GM12892 (cell line): ENCODE measurements around the gene KCNIP3.

Experiments used
- DNase-seq: peaks from one replicate; pipeline ENCODE4 v3.0.0; 2011; ENCODE audit not compliant: insufficient read length
- FAIRE-seq: peaks from 2 replicates; lab custom pipeline; 2011; peaks lifted over from hg19 to GRCh38; lab: Jason Lieb, UNC
- POLR2A ChIP-seq: IDR thresholded peaks from 2 replicates; pipeline ENCODE4 v1.6.1; 2011; ENCODE audit warnings: low read depth, low read length, control low read depth
- POLR2AphosphoS5 ChIP-seq: IDR thresholded peaks from 2 replicates; pipeline ENCODE4 v1.6.1; 2011; ENCODE audit warnings: low read depth, low read length, control low read depth
- TAF1 ChIP-seq: IDR thresholded peaks from 2 replicates; pipeline ENCODE4 v1.6.1; 2011; ENCODE audit warnings: low read depth, mild to moderate bottlenecking, control low read depth, low read length, borderline replicate concordance

KCNIP3 gene

GRCh38 chr2:95328358-95329125, 31.4 kb downstream of the KCNIP3 start:
- FAIRE-seq, result no peak
- DNase-seq, result no peak
- TF ChIP-seq POLR2AphosphoS5 (no peak), TAF1 (no peak), POLR2A (no peak)

GRCh38 chr2:95329401-95329800, 32.3 kb downstream of the KCNIP3 start:
- DNase-seq (no peak), FAIRE-seq (no peak)
- TF ChIP-seq POLR2A, result no peak
- no peak for TF ChIP-seq TAF1
- no peak for TF ChIP-seq POLR2AphosphoS5

DNA sequence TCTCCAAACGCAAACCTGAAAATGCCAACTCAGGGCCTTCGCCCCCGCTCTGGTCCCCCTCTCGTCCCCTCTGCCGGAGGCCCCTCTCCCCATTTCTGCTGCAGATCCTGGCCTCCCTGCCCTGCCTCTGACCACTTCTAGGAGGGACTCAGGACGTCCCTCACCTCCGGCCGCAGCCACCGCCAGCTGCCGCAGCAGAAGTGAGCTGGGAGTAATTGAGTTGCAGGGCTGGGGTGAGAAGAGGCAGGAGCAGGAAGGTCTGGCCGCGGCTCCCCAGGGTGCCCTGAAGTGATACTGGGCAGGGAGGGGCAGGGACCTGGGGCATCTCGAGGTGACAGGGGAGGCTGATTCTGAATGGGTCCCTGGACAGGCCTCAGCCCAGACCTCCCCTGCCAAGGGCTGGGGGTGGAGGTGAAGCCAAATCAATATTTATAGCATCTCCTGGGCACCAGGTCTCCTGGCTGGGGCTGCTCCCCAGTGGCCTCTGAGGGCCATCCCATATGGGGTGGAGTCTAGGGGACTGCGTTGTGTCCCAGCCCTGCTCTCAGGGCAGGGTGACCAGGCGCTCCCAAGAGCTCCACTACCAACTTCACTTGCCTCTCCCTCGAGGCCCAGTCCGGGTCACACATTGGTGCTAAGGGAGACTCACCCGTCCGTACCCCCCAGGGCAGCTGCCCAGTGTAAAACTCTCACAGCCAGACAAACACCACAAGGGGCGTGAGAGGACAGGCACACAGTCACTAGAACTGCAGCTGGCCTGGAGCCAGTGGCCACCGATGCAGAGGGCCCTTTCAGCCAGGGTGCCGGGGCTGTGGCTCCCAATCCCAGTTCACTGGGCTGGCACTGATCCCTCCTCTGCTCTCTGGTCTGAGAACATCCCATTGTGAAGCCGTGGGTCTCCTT, 33.0 kb downstream of the KCNIP3 start:
- FAIRE-seq (no peak), DNase-seq (no peak)
- TF ChIP-seq TAF1, result no peak
- no peak for TF ChIP-seq POLR2A
- TF ChIP-seq POLR2AphosphoS5, result no peak

DNA sequence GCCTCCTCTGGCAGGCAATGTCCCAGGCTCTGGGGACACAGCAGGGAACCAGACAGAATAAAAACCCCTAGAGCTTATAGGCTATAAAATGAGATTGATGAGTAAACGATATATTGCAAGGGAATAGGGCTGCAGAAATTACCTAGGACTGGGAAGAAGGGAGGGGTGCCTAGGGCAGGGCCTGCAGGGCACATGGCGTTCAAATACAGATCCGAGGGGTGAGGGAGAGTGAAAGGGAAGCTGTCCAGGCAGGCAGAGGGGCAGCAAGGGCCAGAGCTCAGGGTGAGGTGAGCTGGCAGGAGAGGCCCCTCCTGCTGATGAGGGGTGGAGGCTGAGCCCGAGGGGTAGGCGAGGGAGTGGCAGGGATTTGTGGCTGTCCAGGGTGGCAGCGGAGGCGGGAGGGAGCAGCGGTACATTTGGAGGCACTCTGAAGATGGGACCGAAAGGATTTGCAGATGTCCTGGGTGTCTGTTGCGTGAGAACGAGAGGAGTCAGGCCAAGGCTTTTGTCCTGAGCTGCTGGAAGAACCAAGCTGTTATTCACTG, 33.7 kb downstream of the KCNIP3 start:
- FAIRE-seq, result no peak
- TF ChIP-seq POLR2A (no peak), POLR2AphosphoS5 (no peak)
- DNase-seq, result no peak

- no peak for TF ChIP-seq POLR2AphosphoS5
- TF ChIP-seq TAF1, result no peak
- FAIRE-seq (no peak), DNase-seq (no peak)
These were observed 34.5 kb downstream of the KCNIP3 start for GRCh38 chr2:95331606-95332005.

GRCh38 chr2:95332036-95332435, 34.9 kb downstream of the KCNIP3 start:
- FAIRE-seq, result no peak
- TF ChIP-seq TAF1 (no peak), POLR2AphosphoS5 (no peak), POLR2A (no peak)
- DNase-seq, result no peak

GRCh38 chr2:95333056-95333455, 35.9 kb downstream of the KCNIP3 start:
- TF ChIP-seq POLR2A (no peak), TAF1 (no peak), POLR2AphosphoS5 (no peak)
- DNase-seq, result no peak
- FAIRE-seq, result no peak

- TF ChIP-seq TAF1 (no peak), POLR2A (no peak)
- DNase-seq (no peak), FAIRE-seq (no peak)
These were observed 36.8 kb downstream of the KCNIP3 start for GRCh38 chr2:95333888-95334338.

GRCh38 chr2:95334916-95335641, 37.9 kb downstream of the KCNIP3 start:
- DNase-seq, result no peak
- TF ChIP-seq TAF1 (no peak), POLR2AphosphoS5 (no peak), POLR2A (no peak)
- no peak for FAIRE-seq

GRCh38 chr2:95336406-95336805, 39.3 kb downstream of the KCNIP3 start:
- TF ChIP-seq POLR2AphosphoS5 (no peak), POLR2A (no peak), TAF1 (no peak)
- no peak for DNase-seq
- no peak for FAIRE-seq

GRCh38 chr2:95337829-95338228, 40.7 kb downstream of the KCNIP3 start:
- no peak for DNase-seq
- no peak for TF ChIP-seq POLR2A
- TF ChIP-seq TAF1, result no peak
- no peak for TF ChIP-seq POLR2AphosphoS5
- no peak for FAIRE-seq
